Right lobe of liver (tissue), 6 donors: ENCODE measurements around the gene SLC38A3. TPM values are rescaled to one million over a fixed set of nuclear protein-coding genes. Genes with fewer than 3 reads are reported as not detected.
A peak's percentile ranks its signal among the peaks of the same experiment; 100 is the strongest.

Source experiments
- ATAC-seq, 4 donors: fragments of 200-7000 bp; cut with Tn5 transposase; one replicate each; pipeline ENCODE4 v1.9.1; 2020; ENCODE audit warnings: mild to moderate bottlenecking in 4 of 4, moderate library complexity in 4 of 4
- DNase-seq, 3 donors: peaks; one replicate each; pipeline ENCODE4 v3.0.0-alpha.2; 2020
- H3K27ac ChIP-seq, 3 donors: fragments of 200-600 bp; one replicate each; pipeline ENCODE4 v1.8.0; 2022
- H3K27me3 ChIP-seq, 2 donors: fragments of 200-600 bp; one replicate each; pipeline ENCODE4 v1.8.0; 2022
- H3K36me3 ChIP-seq, 4 donors: fragments of 200-600 bp; sonication (generic) in 1 of 4; one replicate each; pipeline versions ENCODE4 v1.5.1 to v1.8.0; 2017 to 2022; ENCODE audit warnings: control low read depth in 1 of 4
- H3K4me1 ChIP-seq, 4 donors: fragments of 200-600 bp; sonication (generic) in 1 of 4; one replicate each; pipeline versions ENCODE4 v1.5.1 to v1.8.0; 2017 to 2022; ENCODE audit warnings: control low read depth in 1 of 4
- H3K4me3 ChIP-seq, 3 donors: fragments of 200-600 bp; one replicate each; pipeline ENCODE4 v1.8.0; 2022
- H3K9me3 ChIP-seq, 4 donors: fragments of 200-600 bp; sonication (generic) in 1 of 4; one replicate each; pipeline versions ENCODE4 v1.5.1 to v1.8.0; 2017 to 2022; ENCODE audit warnings: control low read depth in 1 of 4
- CTCF ChIP-seq, 4 donors: fragments of 200-600 bp in 3 of 4; fragments of 450-650 bp in 1 of 4; IDR thresholded peaks; one replicate each; pipeline versions ENCODE4 v1.5.1 to v1.8.0; 2016 to 2022; ENCODE audit warnings: antibody characterized with exemption in 4 of 4, mild to moderate bottlenecking in 2 of 4
- POLR2A ChIP-seq: fragments of 450-650 bp; IDR thresholded peaks from one replicate; pipeline ENCODE4 v1.6.1; 2017; ENCODE audit warnings: antibody characterized with exemption, mild to moderate bottlenecking
- WGBS: methylation state at CpG from one replicate; pipeline ENCODE4 v1.1.6; 2018; ENCODE audit warnings: low coverage, low lambda C conversion rate; ENCODE audit not compliant: insufficient coverage; ENCODE audit errors: missing lambda C conversion rate; 5-methylcytosine and 5-hydroxymethylcytosine counted together
- intact Hi-C, 2 donors: fragments of 100-400 bp; cut with DNase I; formaldehyde crosslinking; loops; one replicate each; pipeline versions ENCODE4 v1.11.2 to v1.14.1; 2022
- long read RNA-seq: library from polyadenylated mRNA; unstranded; transcript quantifications from one replicate; pipeline ENCODE4 v2.0.0, GENCODE V29; 2019
- total RNA-seq, 6 experiments: library from RNA; depleted of rRNA in 2 of 6; stranded (reverse); fragments of >200 nt in 2 of 6; fragmentation: NEBNext Ultra II Directional in 3 of 6; extraction: Animal tissue kit (Norgen Biotek cat#: 25700) in 3 of 6; gene quantifications; one replicate each; pipeline versions ENCODE4 v1.1.0 to v1.2.4, GENCODE V29; 2016 to 2023
- donor health status: DM: no; HTN: yes; CAD: no.
- donor health status: DM: no; HTN: no; CAD: no.
- donor health status: DM: no; HTN: no; CAD: no.
- donor health status: DM: no; HTN: yes; CAD: no.
- donor health status: DM: no; HTN: yes; CAD: no.

The SLC38A3 gene
- 100 to 1,000 TPM in 4 of 6 experiments, 10 to 100 TPM in 2; 77.7 to 311 (median 190) TPM for total RNA-seq
- long read RNA-seq, transcript SLC38A3-206 (16 exons, 2,978 nt) = major isoform, 11 of 26 reads
- long read RNA-seq, partial matches to known transcripts = 14 of 26 reads
- long read RNA-seq, other reads (novel, unspliced or antisense) = 1 of 26 reads

- intact Hi-C loops = no loop called here
- Histone ChIP-seq H3K27me3 (no peaks in the 10 kb centered on the region), H3K9me3 (no peaks in the 10 kb centered on the region), H3K4me3 (peak within 1 kb of the TSS; percentile 77 to 94 (median 88)), H3K36me3 (no peaks in the 10 kb centered on the region), H3K27ac (peak within 1 kb of the TSS; percentile 76 to 99 (median 98)), H3K4me1 (peaks cover 0 to 70% (median 32%) of the 10 kb centered on the region in 4 donors)
- TF ChIP-seq POLR2A (peak; percentile 61), CTCF (IDR thresholded peaks at IDR 0.05) (no peak)
- WGBS = 0% methylated on average over 1 of the region's 41 CpGs
- DNase-seq = peak; percentile 68 to 80 (median 77)
- peak; percentile 40 to 66 (median 62) for ATAC-seq
Measured at GRCh38 chr3:50204804-50205412, at the start of gene SLC38A3. Gene SLC38A3 (plus strand): TSS chr3:50205271. CDS start chr3:50214200, 8,929 bp downstream.

- H3K4me1 ChIP-seq = peaks cover 0 to 11% (median 0%) of the 10 kb centered on the region in 4 donors
- no peak for ATAC-seq
- peak overlapping the region; percentile 32 to 54 (median 37) for H3K4me3 ChIP-seq
- DNase-seq = no peak
- H3K9me3 ChIP-seq = no peaks in the 10 kb centered on the region
- TF ChIP-seq CTCF (IDR thresholded peaks at IDR 0.05) (no peak), POLR2A (no peak)
- H3K27ac ChIP-seq = peak overlapping the region in 1 of 3 donors; percentile 36
- WGBS = no CpG with 5 or more reads among the region's 37 CpGs
- H3K27me3 ChIP-seq = no peaks in the 10 kb centered on the region
- H3K36me3 ChIP-seq = no peaks in the 10 kb centered on the region
- intact Hi-C loops = no loop called here
Measured at GRCh38 chr3:50155491-50155878, 49.6 kb upstream of the SLC38A3 start.

- Histone ChIP-seq H3K27ac (no peak overlapping the region), H3K9me3 (no peaks in the 10 kb centered on the region), H3K4me1 (peaks cover 0 to 11% (median 0%) of the 10 kb centered on the region in 4 donors), H3K4me3 (peak overlapping the region; percentile 32 to 54 (median 37)), H3K27me3 (no peaks in the 10 kb centered on the region), H3K36me3 (no peaks in the 10 kb centered on the region)
- ATAC-seq (no peak), DNase-seq (no peak)
- no peak for TF ChIP-seq CTCF (IDR thresholded peaks at IDR 0.05)
- TF ChIP-seq POLR2A = no peak
- intact Hi-C loops = no loop called here
- WGBS = 24% methylated on average over 3 of the region's 13 CpGs
Measured at GRCh38 chr3:50155891-50156290, 49.2 kb upstream of the SLC38A3 start.

- no peak for TF ChIP-seq CTCF (IDR thresholded peaks at IDR 0.05)
- TF ChIP-seq POLR2A = no peak
- H3K4me3 ChIP-seq = no peak overlapping the region
- H3K9me3 ChIP-seq = no peaks in the 10 kb centered on the region
- ATAC-seq (no peak), DNase-seq (no peak)
- 40% methylated on average over 6 of the region's 20 CpGs for WGBS
- no peaks in the 10 kb centered on the region for H3K36me3 ChIP-seq
- peaks cover 0 to 6% (median 0%) of the 10 kb centered on the region in 4 donors for H3K4me1 ChIP-seq
- no peak overlapping the region for H3K27ac ChIP-seq
- no peaks in the 10 kb centered on the region for H3K27me3 ChIP-seq
- intact Hi-C loops = no loop called here
Measured at GRCh38 chr3:50156549-50157493, 48.2 kb upstream of the SLC38A3 start.
